DND-41 (cell line): ENCODE measurements around the gene SCGB2A2.
A peak's percentile ranks its signal among the peaks of the same experiment; 100 is the strongest.

ENCODE experiments used
- ATAC-seq: fragments of 200-7000 bp; cut with Tn5 transposase; 3 replicates; pipeline ENCODE4 v1.9.1; 2021; ENCODE audit warnings: low read depth; ENCODE audit not compliant: insufficient read depth
- DNase-seq: peaks from one replicate; pipeline ENCODE4 v3.0.0-alpha.2; 2020
- H2AFZ ChIP-seq: 2 replicates; pipeline ENCODE4 v1.6.0; 2012; ENCODE audit warnings: low read depth, low read length
- H3K27ac ChIP-seq: 2 replicates; pipeline ENCODE4 v1.5.1; 2012; ENCODE audit warnings: low read length, inconsistent platforms
- H3K27me3 ChIP-seq: fragments of 200-600 bp; sonication (generic); 2 replicates; pipeline ENCODE4 v1.6.0; 2012; ENCODE audit warnings: low read length, mild to moderate bottlenecking, inconsistent platforms; ENCODE audit not compliant: insufficient read depth, poor library complexity
- H3K36me3 ChIP-seq: 2 replicates; pipeline ENCODE4 v1.5.1; 2012; ENCODE audit warnings: low read length, inconsistent platforms; ENCODE audit not compliant: insufficient read depth
- H3K4me1 ChIP-seq: 2 replicates; pipeline ENCODE4 v1.5.1; 2012; ENCODE audit warnings: mild to moderate bottlenecking, low read length; ENCODE audit not compliant: insufficient read depth
- H3K4me2 ChIP-seq: 2 replicates; pipeline ENCODE4 v1.6.0; 2012; ENCODE audit warnings: mild to moderate bottlenecking, moderate library complexity, low read length, inconsistent platforms; ENCODE audit not compliant: insufficient read depth
- H3K4me3 ChIP-seq, 2 experiments: fragments of 200-600 bp in 1 of 2; shearing (Covaris generic) in 1 of 2; 2 replicates each; pipeline ENCODE4 v1.5.1; 2012 to 2016; ENCODE audit warnings: inconsistent platforms in 2 of 2, low read length in 2 of 2, mild to moderate bottlenecking in 2 of 2, low read depth in 1 of 2, moderate library complexity in 1 of 2
- H3K79me2 ChIP-seq: 2 replicates; pipeline ENCODE4 v1.6.0; 2012; ENCODE audit warnings: low read length, inconsistent platforms; ENCODE audit not compliant: insufficient read depth
- H3K9ac ChIP-seq: 2 replicates; pipeline ENCODE4 v1.6.0; 2012; ENCODE audit warnings: low read depth, mild to moderate bottlenecking, inconsistent platforms, low read length, moderate library complexity
- H3K9me3 ChIP-seq: 2 replicates; pipeline ENCODE4 v1.5.1; 2012; ENCODE audit warnings: low read length, moderate library complexity, mild to moderate bottlenecking, inconsistent platforms; ENCODE audit not compliant: insufficient read depth, severe bottlenecking
- H4K20me1 ChIP-seq: 2 replicates; pipeline ENCODE4 v1.6.0; 2012; ENCODE audit warnings: low read length; ENCODE audit not compliant: insufficient read depth
- EZH2 ChIP-seq: IDR thresholded peaks from 3 replicates; pipeline ENCODE4 v1.6.1; 2012; ENCODE audit warnings: borderline replicate concordance, low read depth, mild to moderate bottlenecking, moderate library complexity, low read length, inconsistent platforms; ENCODE audit not compliant: severe bottlenecking
- TF ChIP-seq, protein P1 (sequence below): IDR thresholded peaks from 2 replicates; pipeline ENCODE4 v1.5.1; 2012; ENCODE audit warnings: borderline replicate concordance, low read length, moderate library complexity, mild to moderate bottlenecking; ENCODE audit not compliant: poor library complexity, severe bottlenecking; ENCODE audit errors: extremely low read depth

The SCGB2A2 gene

DNA sequence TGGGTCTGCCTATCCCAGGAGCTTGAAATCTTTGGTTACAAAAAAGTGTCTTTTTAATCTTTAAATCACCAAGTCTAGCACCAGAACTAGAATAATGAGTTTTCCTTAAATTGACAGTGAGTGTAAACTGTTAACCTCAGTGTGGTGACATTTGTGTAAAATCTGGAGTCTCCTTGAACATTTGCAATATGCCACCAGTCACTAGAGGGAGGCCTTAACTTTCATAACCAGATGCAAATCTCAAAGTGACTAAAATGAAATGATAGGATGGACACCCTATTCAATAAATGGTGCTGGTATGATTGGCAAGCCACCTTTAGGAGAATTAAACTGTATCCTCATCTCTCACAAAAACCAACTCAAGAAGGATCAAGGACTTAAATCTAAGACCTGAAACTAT, 36.2 kb upstream of the SCGB2A2 start:
- H3K4me1 ChIP-seq: no peaks in the 10 kb centered on the region
- no peak overlapping the region for H3K9ac ChIP-seq
- TF ChIP-seq EZH2: no peak
- TF ChIP-seq, protein P1, sequence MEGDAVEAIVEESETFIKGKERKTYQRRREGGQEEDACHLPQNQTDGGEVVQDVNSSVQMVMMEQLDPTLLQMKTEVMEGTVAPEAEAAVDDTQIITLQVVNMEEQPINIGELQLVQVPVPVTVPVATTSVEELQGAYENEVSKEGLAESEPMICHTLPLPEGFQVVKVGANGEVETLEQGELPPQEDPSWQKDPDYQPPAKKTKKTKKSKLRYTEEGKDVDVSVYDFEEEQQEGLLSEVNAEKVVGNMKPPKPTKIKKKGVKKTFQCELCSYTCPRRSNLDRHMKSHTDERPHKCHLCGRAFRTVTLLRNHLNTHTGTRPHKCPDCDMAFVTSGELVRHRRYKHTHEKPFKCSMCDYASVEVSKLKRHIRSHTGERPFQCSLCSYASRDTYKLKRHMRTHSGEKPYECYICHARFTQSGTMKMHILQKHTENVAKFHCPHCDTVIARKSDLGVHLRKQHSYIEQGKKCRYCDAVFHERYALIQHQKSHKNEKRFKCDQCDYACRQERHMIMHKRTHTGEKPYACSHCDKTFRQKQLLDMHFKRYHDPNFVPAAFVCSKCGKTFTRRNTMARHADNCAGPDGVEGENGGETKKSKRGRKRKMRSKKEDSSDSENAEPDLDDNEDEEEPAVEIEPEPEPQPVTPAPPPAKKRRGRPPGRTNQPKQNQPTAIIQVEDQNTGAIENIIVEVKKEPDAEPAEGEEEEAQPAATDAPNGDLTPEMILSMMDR: peak; percentile 15
- no peaks in the 10 kb centered on the region for H3K9me3 ChIP-seq
- DNase-seq: no peak
- no peaks in the 10 kb centered on the region for H4K20me1 ChIP-seq
- no peaks in the 10 kb centered on the region for H3K36me3 ChIP-seq
- H3K27me3 ChIP-seq: peaks cover 3% of the 10 kb centered on the region
- H3K4me3 ChIP-seq: no peak overlapping the region
- H3K79me2 ChIP-seq: no peaks in the 10 kb centered on the region
- no peak overlapping the region for H3K4me2 ChIP-seq
- ATAC-seq: no peak
- H2AFZ ChIP-seq: no peak overlapping the region
- H3K27ac ChIP-seq: no peak overlapping the region

DNA sequence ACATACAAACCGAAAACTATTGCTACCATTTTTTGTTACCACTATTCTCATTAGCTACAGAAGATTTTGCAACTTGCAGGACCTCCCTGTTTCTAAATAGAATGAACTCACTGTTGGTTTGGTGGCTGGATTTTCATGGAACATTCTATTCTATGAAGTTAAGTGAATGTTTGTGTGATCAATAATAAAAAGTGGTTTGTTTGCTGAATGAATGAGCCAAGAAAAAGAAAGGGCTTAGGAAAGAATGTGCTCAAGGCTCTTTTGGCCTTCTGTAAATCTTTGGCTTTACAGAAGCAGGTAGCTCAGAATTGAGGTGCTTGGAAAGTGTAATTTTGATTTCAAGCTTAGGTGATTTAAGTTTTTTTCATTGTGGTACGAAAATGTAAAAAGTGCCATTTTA, 33.8 kb upstream of the SCGB2A2 start:
- Histone ChIP-seq H3K9me3 (no peaks in the 10 kb centered on the region), H3K9ac (no peak overlapping the region), H3K4me2 (no peak overlapping the region), H3K4me1 (no peaks in the 10 kb centered on the region), H3K27ac (no peak overlapping the region), H3K79me2 (no peaks in the 10 kb centered on the region), H2AFZ (no peak overlapping the region), H3K4me3 (no peak overlapping the region), H3K27me3 (peaks cover 3% of the 10 kb centered on the region), H4K20me1 (no peaks in the 10 kb centered on the region), H3K36me3 (no peaks in the 10 kb centered on the region)
- no peak for ATAC-seq
- TF ChIP-seq EZH2: no peak
- TF ChIP-seq, protein P1: no peak
- DNase-seq: no peak

DNA sequence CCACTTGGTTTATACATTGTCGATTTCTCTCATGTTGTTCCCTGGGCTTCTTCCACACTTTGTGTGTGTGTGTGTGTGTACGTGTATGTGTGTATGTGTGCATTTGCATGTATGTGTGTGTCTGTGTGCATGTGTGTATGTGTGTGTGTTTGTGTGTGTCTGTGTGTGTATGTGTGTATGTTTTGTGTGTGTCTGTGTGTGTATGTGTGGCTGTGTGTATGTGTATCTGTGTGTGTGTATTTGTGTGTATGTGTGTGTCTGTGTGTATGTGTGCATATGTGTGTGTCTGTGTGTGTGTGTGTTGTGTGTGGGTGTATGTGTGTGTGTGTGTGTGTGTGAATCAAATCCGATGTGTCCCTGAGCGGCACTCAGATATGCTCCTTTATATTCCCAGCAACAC, 32.5 kb upstream of the SCGB2A2 start:
- no peak overlapping the region for H2AFZ ChIP-seq
- H3K36me3 ChIP-seq: no peaks in the 10 kb centered on the region
- H3K27ac ChIP-seq: no peak overlapping the region
- H3K79me2 ChIP-seq: no peaks in the 10 kb centered on the region
- no peak overlapping the region for H3K9ac ChIP-seq
- H3K4me3 ChIP-seq: no peak overlapping the region
- no peaks in the 10 kb centered on the region for H4K20me1 ChIP-seq
- H3K4me1 ChIP-seq: no peaks in the 10 kb centered on the region
- H3K27me3 ChIP-seq: peaks cover 1% of the 10 kb centered on the region
- no peak for ATAC-seq
- DNase-seq: no peak
- no peak overlapping the region for H3K4me2 ChIP-seq
- no peaks in the 10 kb centered on the region for H3K9me3 ChIP-seq
- TF ChIP-seq EZH2: no peak

DNA sequence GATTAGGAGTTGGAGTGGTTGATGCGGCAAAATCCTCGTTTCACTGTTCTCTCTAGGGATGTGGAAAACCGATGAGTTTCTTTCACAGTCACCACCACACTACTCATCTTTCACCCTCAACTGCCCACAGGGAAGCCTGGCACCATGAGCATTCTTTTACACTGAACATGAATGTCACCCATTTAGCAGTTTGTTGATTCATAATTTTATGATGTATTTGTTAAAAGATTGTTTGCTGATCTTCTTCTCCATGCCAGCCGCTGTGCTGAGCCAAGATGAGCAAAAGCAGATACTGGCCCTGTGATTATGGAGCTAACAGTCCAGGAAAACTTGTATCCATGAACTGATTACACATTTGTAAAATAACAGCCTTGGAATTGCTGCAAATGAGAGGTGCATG, 31.8 kb upstream of the SCGB2A2 start:
- no peaks in the 10 kb centered on the region for H3K36me3 ChIP-seq
- H3K27ac ChIP-seq: no peak overlapping the region
- no peak overlapping the region for H2AFZ ChIP-seq
- no peaks in the 10 kb centered on the region for H3K27me3 ChIP-seq
- DNase-seq (no peak), ATAC-seq (no peak)
- H3K79me2 ChIP-seq: no peaks in the 10 kb centered on the region
- TF ChIP-seq EZH2: no peak
- TF ChIP-seq, protein P1: no peak
- H3K4me1 ChIP-seq: no peaks in the 10 kb centered on the region
- H3K4me2 ChIP-seq: no peak overlapping the region
- no peak overlapping the region for H3K4me3 ChIP-seq
- H3K9me3 ChIP-seq: no peaks in the 10 kb centered on the region
- no peaks in the 10 kb centered on the region for H4K20me1 ChIP-seq
- H3K9ac ChIP-seq: no peak overlapping the region
